Kidney (tissue), 14 donors: ENCODE measurements around the gene PPFIBP2. TPM values are rescaled to one million over a fixed set of nuclear protein-coding genes. Genes with fewer than 3 reads are reported as not detected.

Source experiments
- DNase-seq, 5 donors: peaks; one replicate each; pipeline ENCODE4 v3.0.0-alpha.2; 2013 to 2020
- FAIRE-seq: peaks from 2 replicates; lab custom pipeline; 2012; peaks lifted over from hg19 to GRCh38; lab: Jason Lieb, UNC
- H3K27ac ChIP-seq, 2 donors: one replicate each; pipeline ENCODE4 v1.7.0; 2013; ENCODE audit warnings: low read depth in 2 of 2, low read length in 2 of 2, inconsistent platforms in 1 of 2
- H3K27me3 ChIP-seq: one replicate; pipeline ENCODE4 v1.7.1; 2013; ENCODE audit warnings: low read length, inconsistent platforms; ENCODE audit not compliant: control insufficient read depth, insufficient read depth
- H3K36me3 ChIP-seq, 3 donors: one replicate each; pipeline versions ENCODE4 v1.7.0 to v1.7.1; 2013; ENCODE audit warnings: low read length in 3 of 3, control low read depth in 1 of 3, inconsistent platforms in 1 of 3; ENCODE audit not compliant: insufficient read depth in 3 of 3, control insufficient read depth in 2 of 3
- H3K4me1 ChIP-seq, 3 donors: one replicate each; pipeline versions ENCODE4 v1.7.0 to v1.7.1; 2013; ENCODE audit warnings: low read length in 3 of 3, inconsistent platforms in 1 of 3, low read depth in 1 of 3; ENCODE audit not compliant: control insufficient read depth in 2 of 3, insufficient read depth in 2 of 3
- H3K4me3 ChIP-seq, 3 donors: one replicate each; pipeline versions ENCODE4 v1.7.0 to v1.8.1; 2013; ENCODE audit warnings: low read length in 3 of 3, control low read depth in 1 of 3, inconsistent platforms in 1 of 3
- H3K9ac ChIP-seq, 3 donors: one replicate each; pipeline versions ENCODE4 v1.7.0 to v1.7.1; 2013; ENCODE audit warnings: low read length in 3 of 3, control low read depth in 1 of 3, inconsistent platforms in 1 of 3
- H3K9me3 ChIP-seq, 3 donors: one replicate each; pipeline versions ENCODE4 v1.7.0 to v1.7.1; 2013; ENCODE audit warnings: low read length in 3 of 3, control low read depth in 1 of 3, inconsistent platforms in 1 of 3; ENCODE audit not compliant: control insufficient read depth in 2 of 3, insufficient read depth in 1 of 3
- intact Hi-C: fragments of 100-400 bp; cut with DNase I; formaldehyde crosslinking; loops from one replicate; pipeline ENCODE4 v1.11.1; 2022
- polyA plus RNA-seq: library from polyadenylated mRNA; stranded (reverse); fragments of 350-450 nt; fragmentation: Illumina TruSeq; extraction: RNeasy Lipid Tissue Mini Kit (QIAGEN cat#74804); gene quantifications from one replicate; pipeline ENCODE4 v1.2.3, GENCODE V29; 2014; ENCODE audit warnings: low read depth, low replicate concordance; ENCODE audit not compliant: insufficient read depth
- total RNA-seq: library from RNA; stranded (reverse); fragmentation: NEBNext Ultra II Directional; extraction: Animal tissue kit (Norgen Biotek cat#: 25700); gene quantifications from one replicate; pipeline ENCODE4 v1.2.1, GENCODE V29; 2021
- TF ChIP-seq, protein P1 (sequence below): IDR thresholded peaks from 3 replicates; pipeline ENCODE4 v1.5.1; 2012; ENCODE audit warnings: mild to moderate bottlenecking, moderate library complexity, borderline replicate concordance; ENCODE audit not compliant: insufficient read depth; ENCODE audit errors: extremely low read depth
- donor health status: control.
- donor health status: control.
- donor health status: control.
- donor health status: control.
- donor health status: control.
- donor health status: DM: yes; HTN: yes; CAD: no.
- donor health status: Normal renal cell carcinoma (clear cell type).

PPFIBP2 gene
- total and polyA plus RNA-seq, 2 donors from 2014 or later, result 31.6 to 44.4 TPM

DNA sequence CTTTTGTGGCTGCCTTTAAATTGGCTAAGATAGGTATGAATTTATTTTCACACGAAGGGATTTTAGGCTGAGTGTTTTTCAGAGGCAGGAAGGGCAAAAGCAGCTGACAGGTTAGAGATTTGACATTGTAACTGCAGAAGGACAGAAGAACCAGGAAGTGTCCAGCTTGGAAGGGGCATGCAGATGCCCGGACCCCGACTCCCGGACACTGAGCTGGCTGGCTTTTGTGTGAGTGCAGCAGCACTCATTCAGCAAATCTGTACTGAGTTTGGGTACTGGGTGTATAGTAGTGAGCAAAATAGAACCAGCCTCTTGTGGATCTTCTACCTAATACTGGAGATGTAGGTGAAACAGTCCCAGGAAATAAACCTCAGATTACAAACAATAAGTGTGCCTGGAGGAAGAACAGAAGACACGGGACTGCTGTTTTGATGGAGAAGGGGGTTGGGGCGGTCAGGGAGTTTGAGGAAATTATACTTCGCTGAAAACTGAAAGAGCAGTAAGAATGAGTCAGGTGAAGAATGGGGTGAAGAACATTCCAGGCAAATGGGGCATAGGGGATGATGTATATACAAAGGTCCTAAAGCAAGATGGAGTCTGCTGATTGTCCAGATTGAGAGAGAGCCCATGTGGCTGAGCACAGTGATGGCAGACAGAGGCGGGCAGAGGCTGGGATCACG lies 64.6 kb downstream of the PPFIBP2 start:
- H3K9ac ChIP-seq, result peak overlapping the region in 1 of 3 donors; percentile 53
- peak overlapping the region; percentile 35 to 52 (median 45) for H3K4me3 ChIP-seq
- intact Hi-C loops, result no loop called here

DNA sequence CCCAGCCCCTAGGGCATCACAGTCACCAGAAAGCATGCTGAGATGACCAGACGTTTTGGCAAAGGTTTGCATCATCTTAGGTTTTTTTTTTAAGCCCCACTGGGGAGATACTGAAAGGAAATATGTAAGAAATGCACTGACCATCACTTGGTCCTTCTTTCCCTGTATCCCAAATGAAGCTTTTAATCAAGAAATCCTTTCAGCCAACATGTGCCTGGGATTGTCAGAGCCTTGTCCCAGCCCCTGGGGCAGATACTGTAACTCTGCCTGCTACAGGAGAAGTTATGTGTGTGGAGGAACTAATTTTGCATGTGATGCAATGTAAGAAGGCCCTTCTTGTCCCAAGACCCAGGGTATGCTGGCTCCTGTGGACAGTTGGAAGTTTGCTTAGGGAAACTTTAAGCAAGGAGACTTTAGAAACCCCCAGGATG lies 65.6 kb downstream of the PPFIBP2 start:
- no peak overlapping the region for H3K4me3 ChIP-seq
- DNase-seq (no peak), FAIRE-seq (no peak)
- H3K27me3 ChIP-seq, result no peaks in the 10 kb centered on the region
- no peak overlapping the region for H3K27ac ChIP-seq
- H3K9me3 ChIP-seq, result no peaks in the 10 kb centered on the region
- TF ChIP-seq, protein P1, sequence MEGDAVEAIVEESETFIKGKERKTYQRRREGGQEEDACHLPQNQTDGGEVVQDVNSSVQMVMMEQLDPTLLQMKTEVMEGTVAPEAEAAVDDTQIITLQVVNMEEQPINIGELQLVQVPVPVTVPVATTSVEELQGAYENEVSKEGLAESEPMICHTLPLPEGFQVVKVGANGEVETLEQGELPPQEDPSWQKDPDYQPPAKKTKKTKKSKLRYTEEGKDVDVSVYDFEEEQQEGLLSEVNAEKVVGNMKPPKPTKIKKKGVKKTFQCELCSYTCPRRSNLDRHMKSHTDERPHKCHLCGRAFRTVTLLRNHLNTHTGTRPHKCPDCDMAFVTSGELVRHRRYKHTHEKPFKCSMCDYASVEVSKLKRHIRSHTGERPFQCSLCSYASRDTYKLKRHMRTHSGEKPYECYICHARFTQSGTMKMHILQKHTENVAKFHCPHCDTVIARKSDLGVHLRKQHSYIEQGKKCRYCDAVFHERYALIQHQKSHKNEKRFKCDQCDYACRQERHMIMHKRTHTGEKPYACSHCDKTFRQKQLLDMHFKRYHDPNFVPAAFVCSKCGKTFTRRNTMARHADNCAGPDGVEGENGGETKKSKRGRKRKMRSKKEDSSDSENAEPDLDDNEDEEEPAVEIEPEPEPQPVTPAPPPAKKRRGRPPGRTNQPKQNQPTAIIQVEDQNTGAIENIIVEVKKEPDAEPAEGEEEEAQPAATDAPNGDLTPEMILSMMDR, result no peak
- no peak overlapping the region for H3K9ac ChIP-seq
- peaks cover 7 to 37% (median 26%) of the 10 kb centered on the region in 3 donors for H3K4me1 ChIP-seq
- no peaks in the 10 kb centered on the region for H3K36me3 ChIP-seq
- intact Hi-C loops, result no loop called here

More for the DNA sequence above, 64.6 kb downstream of the PPFIBP2 start:
- TF ChIP-seq, protein P1, result no peak
- Histone ChIP-seq H3K36me3 (no peaks in the 10 kb centered on the region), H3K27me3 (no peaks in the 10 kb centered on the region), H3K27ac (peak overlapping the region; percentile 7 to 54), H3K4me1 (peaks cover 9 to 44% (median 32%) of the 10 kb centered on the region in 3 donors), H3K9me3 (no peaks in the 10 kb centered on the region)
- DNase-seq, result no peak
- no peak for FAIRE-seq

DNA sequence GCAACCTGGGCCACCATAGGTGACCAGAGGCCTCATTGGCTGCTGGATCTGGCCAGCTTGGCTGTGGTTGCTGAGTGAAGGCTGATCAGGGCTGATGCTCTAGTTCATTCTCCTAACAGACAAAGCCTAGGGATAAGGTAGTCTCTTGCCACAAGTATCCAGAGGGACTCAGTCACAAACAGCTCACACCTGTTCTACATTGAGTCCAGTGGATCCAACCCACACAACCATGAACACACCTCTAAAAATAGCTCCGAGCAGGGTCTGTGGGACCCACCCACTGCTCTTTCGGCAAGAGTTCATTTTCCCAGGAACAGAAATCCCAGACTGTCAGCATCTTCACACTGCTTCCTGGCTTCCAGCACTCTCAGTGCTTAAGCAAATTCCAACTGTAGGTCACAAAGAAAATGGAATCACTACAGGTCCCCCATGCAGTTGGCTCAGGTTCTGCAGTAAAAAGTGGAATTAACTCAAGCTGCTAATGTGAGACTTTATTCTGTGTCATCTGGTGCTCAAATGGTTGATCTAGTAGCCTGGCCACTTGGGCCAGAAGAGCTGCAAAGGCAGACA lies 67.3 kb downstream of the PPFIBP2 start:
- H3K4me1 ChIP-seq, result peaks cover 0 to 26% (median 22%) of the 10 kb centered on the region in 3 donors
- no peak overlapping the region for H3K4me3 ChIP-seq
- intact Hi-C loops, result no loop called here
- DNase-seq (no peak), FAIRE-seq (no peak)
- H3K27ac ChIP-seq, result no peak overlapping the region
- TF ChIP-seq, protein P1, result no peak
- no peaks in the 10 kb centered on the region for H3K9me3 ChIP-seq
- H3K27me3 ChIP-seq, result no peaks in the 10 kb centered on the region
- H3K9ac ChIP-seq, result no peak overlapping the region
- no peaks in the 10 kb centered on the region for H3K36me3 ChIP-seq
